ENCODE data around the gene NADK2.

GRCh38 chr5:36174119-36174518, 67.6 kb downstream of the NADK2 start:
- TF ChIP-seq POLR2A (IDR thresholded peaks at IDR 0.05) (no peak), CTCF (IDR thresholded peaks at IDR 0.05) (no peak)
